ENCODE results near the gene FADS2.

FADS2 gene

DNA sequence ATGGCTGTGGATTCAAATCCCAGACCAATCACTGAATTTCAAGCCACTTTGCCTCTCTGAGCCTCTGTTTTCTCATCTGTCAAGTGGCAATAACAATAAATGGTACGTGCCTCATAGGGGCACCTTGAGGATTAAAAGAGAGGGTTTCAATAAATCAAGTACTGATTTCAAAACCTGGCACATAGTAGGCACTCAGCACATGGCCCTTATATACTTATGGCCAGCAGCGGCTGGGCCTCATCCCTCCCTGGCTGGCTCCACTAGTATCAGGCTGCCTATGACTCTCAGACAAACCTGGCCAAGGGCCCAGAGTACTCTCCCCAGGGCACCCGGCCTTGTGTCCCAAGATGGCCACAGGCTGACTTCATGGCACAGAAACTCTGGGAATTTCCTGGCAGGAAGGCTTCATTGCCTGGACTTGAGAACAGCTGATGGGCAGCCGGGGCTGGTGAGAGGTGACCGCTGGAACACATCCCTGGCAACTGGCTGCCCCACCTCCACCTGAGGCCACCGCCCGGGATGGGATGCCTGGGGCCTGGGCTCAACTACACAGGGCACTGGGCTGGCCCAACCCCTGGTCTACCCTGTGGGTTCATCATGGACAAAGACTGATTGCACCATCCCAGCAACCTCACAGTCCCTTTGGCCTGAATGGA is 59.9 kb downstream of the FADS2 start:
- Histone ChIP-seq H3K27ac (peak overlapping the region; percentile 97 to 100), H3K4me3 (peak overlapping the region; percentile 59)
- TF ChIP-seq, protein P1, sequence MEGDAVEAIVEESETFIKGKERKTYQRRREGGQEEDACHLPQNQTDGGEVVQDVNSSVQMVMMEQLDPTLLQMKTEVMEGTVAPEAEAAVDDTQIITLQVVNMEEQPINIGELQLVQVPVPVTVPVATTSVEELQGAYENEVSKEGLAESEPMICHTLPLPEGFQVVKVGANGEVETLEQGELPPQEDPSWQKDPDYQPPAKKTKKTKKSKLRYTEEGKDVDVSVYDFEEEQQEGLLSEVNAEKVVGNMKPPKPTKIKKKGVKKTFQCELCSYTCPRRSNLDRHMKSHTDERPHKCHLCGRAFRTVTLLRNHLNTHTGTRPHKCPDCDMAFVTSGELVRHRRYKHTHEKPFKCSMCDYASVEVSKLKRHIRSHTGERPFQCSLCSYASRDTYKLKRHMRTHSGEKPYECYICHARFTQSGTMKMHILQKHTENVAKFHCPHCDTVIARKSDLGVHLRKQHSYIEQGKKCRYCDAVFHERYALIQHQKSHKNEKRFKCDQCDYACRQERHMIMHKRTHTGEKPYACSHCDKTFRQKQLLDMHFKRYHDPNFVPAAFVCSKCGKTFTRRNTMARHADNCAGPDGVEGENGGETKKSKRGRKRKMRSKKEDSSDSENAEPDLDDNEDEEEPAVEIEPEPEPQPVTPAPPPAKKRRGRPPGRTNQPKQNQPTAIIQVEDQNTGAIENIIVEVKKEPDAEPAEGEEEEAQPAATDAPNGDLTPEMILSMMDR (IDR thresholded peaks at IDR 0.05), result no peak
- DNase-seq (ENCODE audit: low spot score), result peak; percentile 98

GRCh38 chr11:61888590-61888989 is 60.5 kb downstream of the FADS2 start:
- DNase-seq (ENCODE audit: low spot score), result no peak
- TF ChIP-seq, protein P1 (IDR thresholded peaks at IDR 0.05), result no peak
- H3K27ac ChIP-seq, result peak overlapping the region; percentile 97 to 100
- H3K4me3 ChIP-seq, result peak overlapping the region; percentile 59

DNA sequence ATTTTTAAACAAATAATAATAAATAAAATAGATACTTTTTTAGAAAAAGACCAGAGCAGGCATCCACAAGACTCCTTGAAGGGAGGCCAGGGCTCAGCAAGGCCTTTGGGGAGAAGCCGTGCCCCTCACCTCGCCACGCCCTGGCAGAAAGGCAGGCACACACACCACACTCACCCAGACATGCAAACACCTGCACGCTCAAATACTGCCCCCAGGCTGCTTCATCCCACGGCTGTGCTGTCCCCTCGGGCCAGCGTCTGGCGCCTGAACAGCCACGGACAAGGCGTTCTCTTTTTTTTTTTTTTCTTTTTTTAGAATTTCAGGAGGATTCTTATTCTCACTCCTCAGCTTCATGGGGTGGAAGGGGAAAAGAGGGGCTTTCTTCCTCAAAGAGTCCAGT is 61.7 kb downstream of the FADS2 start:
- TF ChIP-seq, protein P1 (IDR thresholded peaks at IDR 0.05), result no peak
- no peak for DNase-seq (ENCODE audit: low spot score)
- H3K4me3 ChIP-seq, result peak overlapping the region; percentile 99
- peak overlapping the region; percentile 97 to 100 for H3K27ac ChIP-seq

GRCh38 chr11:61890529-61891330 is 62.6 kb downstream of the FADS2 start:
- Histone ChIP-seq H3K27ac (peak overlapping the region; percentile 97 to 100), H3K4me3 (peak overlapping the region; percentile 99)
- peak; percentile 93 for DNase-seq (ENCODE audit: low spot score)
- TF ChIP-seq, protein P1 (IDR thresholded peaks at IDR 0.05), result no peak

DNA sequence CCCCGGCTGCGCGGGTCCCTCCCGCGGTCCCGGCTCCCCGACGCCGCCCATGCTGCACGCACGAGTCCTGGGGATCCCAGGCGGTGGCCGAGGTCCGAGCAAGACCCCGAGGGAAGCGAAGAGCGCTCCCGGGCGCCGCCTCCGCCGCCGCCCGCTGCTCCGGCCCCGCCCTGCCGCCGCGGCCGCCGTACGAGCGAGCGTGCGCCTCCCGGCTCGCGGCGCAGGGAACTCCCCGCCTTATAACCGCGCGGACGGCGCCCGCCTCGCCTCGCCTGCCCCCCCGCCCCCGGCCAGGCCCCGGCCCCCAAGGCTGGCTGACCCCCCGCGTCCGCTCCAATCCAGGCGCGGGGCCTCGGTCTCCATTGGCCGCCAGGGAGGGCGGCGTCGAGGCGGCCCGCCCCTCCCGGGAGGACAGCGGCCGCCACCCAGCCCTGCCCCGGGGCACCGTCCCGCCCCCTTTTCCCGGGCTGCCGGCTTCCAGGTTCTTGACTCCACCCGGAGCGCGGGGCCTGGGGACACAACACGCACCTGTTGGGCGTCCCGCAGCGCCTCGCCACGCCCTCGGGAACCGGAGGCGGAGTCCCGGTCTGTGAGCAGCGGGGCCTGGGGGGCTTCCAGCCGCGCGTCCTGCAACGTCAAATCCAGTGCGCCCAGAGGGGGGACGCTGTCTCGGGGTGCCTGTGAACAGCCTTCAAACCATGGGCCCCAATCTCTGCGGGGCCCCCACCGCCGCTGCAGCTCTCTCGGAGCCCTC is 63.4 kb downstream of the FADS2 start, which contains the start of gene FADS3:
Gene FADS3 (minus strand): TSS at position 215 of the 754 bp plus-strand sequence. CDS start 164 bp downstream, at position 51.
- peak; percentile 95 for DNase-seq (ENCODE audit: low spot score)
- Histone ChIP-seq H3K27ac (peak within 1 kb of the TSS; percentile 97 to 100), H3K4me3 (peak within 1 kb of the TSS; percentile 99)
- TF ChIP-seq, protein P1 (IDR thresholded peaks at IDR 0.05), result no peak

- DNase-seq (ENCODE audit: low spot score), result no peak
- Histone ChIP-seq H3K27ac (peak overlapping the region; percentile 84 to 100), H3K4me3 (peak overlapping the region; percentile 99)
- TF ChIP-seq, protein P1 (IDR thresholded peaks at IDR 0.05), result no peak
Observed at GRCh38 chr11:61892085-61892370, 63.9 kb downstream of the FADS2 start.
